K562 (cell line): ENCODE measurements around the gene TCF25. TPM values are rescaled to one million over a fixed set of nuclear protein-coding genes. Genes with fewer than 3 reads are reported as not detected.

Experiments used
- ARHGAP35 ChIP-seq: fragments of 450-650 bp; IDR thresholded peaks from 2 replicates; pipeline ENCODE4 v1.6.1; 2018; ENCODE audit not compliant: partially characterized antibody
- ATF4 ChIP-seq: fragments of 450-650 bp; formaldehyde crosslinking; IDR thresholded peaks from 2 replicates; pipeline ENCODE4 v1.4.0; 2022; ENCODE audit warnings: mild to moderate bottlenecking, moderate library complexity
- BRD4 ChIP-seq: fragments of 200-600 bp; sonication (generic); IDR thresholded peaks from 2 replicates; pipeline ENCODE4 v1.6.1; 2017; ENCODE audit warnings: inconsistent platforms
- CCAR2 ChIP-seq: fragments of 200-400 bp; formaldehyde crosslinking; IDR thresholded peaks from 2 replicates; pipeline ENCODE4 v1.6.1; 2017; ENCODE audit warnings: mild to moderate bottlenecking, low read depth, low read length
- E2F1 ChIP-seq: sonication (generic); formaldehyde crosslinking; IDR thresholded peaks from 2 replicates; pipeline ENCODE4 v1.8.1; 2023; ENCODE audit warnings: mild to moderate bottlenecking, missing genetic modification reagents, moderate library complexity
- EP400 ChIP-seq: fragments of 450-650 bp; IDR thresholded peaks from 2 replicates; pipeline ENCODE4 v1.6.1; 2017; ENCODE audit warnings: antibody characterized with exemption, mild to moderate bottlenecking, moderate library complexity
- FOSL1 ChIP-seq: fragments of 200-800 bp; sonication (Bioruptor generic); conservative IDR thresholded peaks from 2 replicates; pipeline ENCODE4 v1.6.1; 2016; ENCODE audit warnings: missing genetic modification characterization, missing compliant biosample characterization
- HEY1 ChIP-seq: fragments of 250-450 bp; sonication (Bioruptor Pico); IDR thresholded peaks from 2 replicates; pipeline ENCODE4 v1.5.0; 2020; ENCODE audit warnings: mild to moderate bottlenecking, moderate library complexity, borderline replicate concordance
- MXD1 ChIP-seq: fragments of 250-450 bp; sonication (Bioruptor Pico); IDR thresholded peaks from 2 replicates; pipeline ENCODE4 v1.8.0; 2021; ENCODE audit warnings: borderline replicate concordance, mild to moderate bottlenecking, moderate library complexity; ENCODE audit not compliant: poor library complexity, severe bottlenecking
- POLR2AphosphoS5 ChIP-seq: IDR thresholded peaks from 2 replicates; pipeline ENCODE4 v1.6.1; 2011; ENCODE audit warnings: mild to moderate bottlenecking, low read depth, low read length, moderate library complexity; ENCODE audit not compliant: control insufficient read depth, insufficient read depth
- POLR3G ChIP-seq: IDR thresholded peaks from 2 replicates; pipeline ENCODE4 v1.6.1; 2011; ENCODE audit not compliant: insufficient read length, insufficient replicate concordance; ENCODE audit errors: extremely low read depth
- PRDM10 ChIP-seq: fragments of 450-650 bp; IDR thresholded peaks from 2 replicates; pipeline ENCODE4 v1.6.1; 2018; ENCODE audit not compliant: partially characterized antibody
- RUNX1 ChIP-seq: sonication (generic); IDR thresholded peaks from 2 replicates; pipeline ENCODE4 v1.6.1; 2016; ENCODE audit warnings: antibody characterized with exemption, low read depth
- SAP30 ChIP-seq: fragments of 200-600 bp; sonication (generic); IDR thresholded peaks from 2 replicates; pipeline ENCODE4 v1.6.1; 2012; ENCODE audit warnings: borderline replicate concordance, low read depth, mild to moderate bottlenecking, moderate library complexity, low read length, control low read depth, inconsistent platforms; ENCODE audit not compliant: insufficient read depth, poor library complexity, severe bottlenecking
- SMARCC2 ChIP-seq: fragments of 450-650 bp; IDR thresholded peaks from 2 replicates; pipeline ENCODE4 v1.6.1; 2017; ENCODE audit warnings: antibody characterized with exemption, moderate library complexity, mild to moderate bottlenecking, low read depth
- SRF ChIP-seq, 2 experiments: fragments of 250-450, 450-650 bp in 1 of 2; sonication (Bioruptor Pico) in 1 of 2; sonication (generic) in 1 of 2; formaldehyde crosslinking; IDR thresholded peaks; 2 replicates each; pipeline versions ENCODE4 v1.5.0 to v1.5.1; 2020 to 2022; ENCODE audit warnings: mild to moderate bottlenecking in 1 of 2, missing genetic modification reagents in 1 of 2
- XRCC3 ChIP-seq: fragments of 450-650 bp; IDR thresholded peaks from 2 replicates; pipeline ENCODE4 v1.6.1; 2017; ENCODE audit warnings: mild to moderate bottlenecking, moderate library complexity
- ZFP36 ChIP-seq: fragments of 150-350 bp; IDR thresholded peaks from 2 replicates; pipeline ENCODE4 v1.6.1; 2018; ENCODE audit warnings: low read length, low read depth; ENCODE audit not compliant: partially characterized antibody
- ZNF212 ChIP-seq: fragments of 450-650 bp; formaldehyde crosslinking; IDR thresholded peaks from 2 replicates; pipeline ENCODE4 v1.4.0; 2020; ENCODE audit warnings: mild to moderate bottlenecking
- ZNF668 ChIP-seq: fragments of 250-450 bp; sonication (Bioruptor Pico); IDR thresholded peaks from 2 replicates; pipeline ENCODE4 v1.8.0; 2022; ENCODE audit warnings: mild to moderate bottlenecking, inconsistent platforms
- ZNF785 ChIP-seq: fragments of 250-450 bp; sonication (Bioruptor Pico); IDR thresholded peaks from 2 replicates; pipeline ENCODE4 v1.4.0; 2020; ENCODE audit warnings: mild to moderate bottlenecking
- polyA plus RNA-seq, 8 experiments: library from polyadenylated mRNA; depleted of rRNA in 4 of 8; stranded (reverse) in 5 of 8; unstranded in 3 of 8; fragments of >200 nt; fragmentation: Nextera tagmentation in 2 of 8; fragmentation: Illumina TruSeq in 1 of 8; extraction: Ambion mirVana in 2 of 8; extraction: Trizol in 1 of 8; gene quantifications; 2 replicates each; pipeline versions ENCODE4 v1.2.1 to v1.2.3, GENCODE V29; 2011 to 2014; ENCODE audit warnings: inconsistent platforms in 1 of 8, missing spikeins in 1 of 8
- total RNA-seq, 7 experiments: library from RNA; depleted of rRNA in 6 of 7; stranded (reverse); fragments of >200 nt in 6 of 7; fragmentation: Illumina TruSeq in 2 of 7; extraction: Trizol in 2 of 7; gene quantifications; 2 replicates each; pipeline versions ENCODE4 v1.2.1 to v1.2.3, GENCODE V29; 2011 to 2021; ENCODE audit warnings: low replicate concordance in 1 of 7

The TCF25 gene
- total and polyA plus RNA-seq, 9 of the 15 experiments (the other 6 are each of a cell fraction or from before 2014, with no cell fraction given): 9.0 to 154 (median 83.8) TPM

- TF ChIP-seq BRD4 (no peak), XRCC3 (no peak), POLR2AphosphoS5 (no peak), HEY1 (CRISPR knock-in tag) (no peak), EP400 (peak; percentile 71; the same call in 1 of the 2 replicates), SAP30 (peak; percentile 25), ARHGAP35 (no peak), ZNF668 (no peak), ATF4 (CRISPR knock-in tag) (no peak), POLR3G (no peak), ZFP36 (no peak), SRF (CRISPR knock-in tag; IDR thresholded peaks at IDR 0.05) (no peak), SMARCC2 (no peak), MXD1 (CRISPR knock-in tag) (peak; percentile 33), PRDM10 (no peak), E2F1 (CRISPR knock-in tag) (0 out of 2 replicates have a peak, but pooled peaks have one; percentile 51), FOSL1 (no peak), ZNF212 (CRISPR knock-in tag) (no peak), CCAR2 (no peak), ZNF785 (no peak), RUNX1 (no peak)
These were observed 44.5 kb downstream of the TCF25 start (continued) for GRCh38 chr16:89917773-89918452.
